ENCODE data around the gene LRCH1. TPM values are rescaled to one million over a fixed set of nuclear protein-coding genes. Genes with fewer than 3 reads are reported as not detected.

Gene LRCH1
- total and polyA plus RNA-seq, 2 of the 13 experiments (the other 11 are each of a cell fraction or from before 2014, with no cell fraction given): 4.1 to 12.6 TPM

- Histone ChIP-seq H3K9ac (ENCODE audit: insufficient read depth, low read depth, low read length) (no peak overlapping the region), H3K4me1 (ENCODE audit: insufficient read depth, low read length) (peaks cover 41% of the 10 kb centered on the region), H3K36me3 (replicated peaks in 1 of 2; ENCODE audit: control insufficient read depth in 1 of 2, insufficient read depth in 2 of 2, low read length in 2 of 2) (no peaks in the 10 kb centered on the region; a peak in 1 of 5 replicates), H3K9me3 (ENCODE audit: low read length) (no peaks in the 10 kb centered on the region), H3K4me2 (ENCODE audit: low read depth, low read length) (peak overlapping the region; percentile 32; the same call in 1 of the 2 replicates), H2AFZ (ENCODE audit: low read length) (no peak overlapping the region), H3K79me2 (ENCODE audit: insufficient read depth, low read length) (peaks cover 68% of the 10 kb centered on the region), H3K4me3 (replicated peaks in 1 of 3; ENCODE audit: insufficient read depth in 1 of 3, low read depth in 2 of 3, low read length in 3 of 3) (no peak overlapping the region), H3K27ac (ENCODE audit: extremely low read length, insufficient read depth, low read length) (no peak overlapping the region), H3K27me3 (ENCODE audit: control insufficient read depth in 1 of 2, insufficient read depth in 2 of 2, low read length in 2 of 2) (no peaks in the 10 kb centered on the region), H4K20me1 (ENCODE audit: insufficient read depth, low read length) (0 out of 2 replicates have a peak, but pooled peaks cover 4% of the 10 kb centered on the region)
- BruUV-seq (replicated peaks): no TSS peak
- 41% methylated on average over 4 of the region's 4 CpGs for WGBS (ENCODE audit: low lambda C conversion rate)
- intact Hi-C loops (cut with micrococcal nuclease; ENCODE audit: unreplicated experiment) (loop anchor here (2.0 kb wide), 1 partner anchor 13 kb away; no protein-coding TSS in a partner anchor), in situ Hi-C loops (cut with HindIII; ENCODE audit: extremely low pct_ligation_motif_present, low pct_unique_long_range_greater_than_20kb) (no loop called here)
- peak; percentile 10 for DNase-seq (ENCODE audit: low spot score)
- no peak for FAIRE-seq
- CTCF ChIA-PET (ENCODE audit: low intra/inter-chr PET ratio, low total read pairs): no interaction called here
- ATAC-seq: peak; percentile 62; the same call in 2 of the 3 replicates
- POLR2A ChIA-PET: no interaction called here
- TF ChIP-seq ZNF615 (CRISPR knock-in tag; IDR thresholded peaks at IDR 0.05; ENCODE audit: borderline replicate concordance) (no peak), MAFG (CRISPR knock-in tag; IDR thresholded peaks at IDR 0.05) (no peak), NBN (conservative IDR thresholded peaks at IDR 0.05) (no peak), ZBTB37 (CRISPR knock-in tag; IDR thresholded peaks at IDR 0.05) (no peak), SNAPC2 (CRISPR knock-in tag; IDR thresholded peaks at IDR 0.05) (no peak), ZNF451 (CRISPR knock-in tag; IDR thresholded peaks at IDR 0.05) (no peak), NR2F1 (CRISPR knock-in tag; IDR thresholded peaks at IDR 0.05) (no peak), CBFB (CRISPR knock-in tag; IDR thresholded peaks at IDR 0.05) (no peak), FOXO4 (CRISPR knock-in tag; conservative IDR thresholded peaks at IDR 0.05) (no peak), ZNF224 (CRISPR knock-in tag; IDR thresholded peaks at IDR 0.05) (no peak), NFE2L2 (IDR thresholded peaks at IDR 0.05; ENCODE audit: low read length) (no peak), ISX (CRISPR knock-in tag; conservative IDR thresholded peaks at IDR 0.05) (no peak), SIN3A (IDR thresholded peaks at IDR 0.05; ENCODE audit: borderline replicate concordance, low read depth, low read length) (no peak), SOX13 (IDR thresholded peaks at IDR 0.05) (no peak), SOX13 (CRISPR knock-in tag; conservative IDR thresholded peaks at IDR 0.05 in 1 of 2, IDR thresholded peaks at IDR 0.05 in 1 of 2) (peak in 1 of 2 experiments; percentile 20; a peak in 1 of 4 replicates), EEA1 (CRISPR knock-in tag; IDR thresholded peaks at IDR 0.05; ENCODE audit: borderline replicate concordance) (no peak), REXO4 (CRISPR knock-in tag; IDR thresholded peaks at IDR 0.05; ENCODE audit: borderline replicate concordance) (no peak), SAP130 (CRISPR knock-in tag; IDR thresholded peaks at IDR 0.05; ENCODE audit: low read depth) (peak; percentile 30; the same call in 1 of the 2 replicates)
These were observed 69.0 kb downstream of the LRCH1 start for GRCh38 chr13:46621792-46622629.

All from HepG2 (cell line).